Right lobe of liver (tissue), 6 donors: Measurements from ENCODE around the gene TSPY1. TPM values are rescaled to one million over a fixed set of nuclear protein-coding genes. Genes with fewer than 3 reads are reported as not detected.
"Not testable (repeated sequence)": the region's sequence is repeated elsewhere in the genome, so short reads cannot be mapped to it uniquely, and the experiment has no call there.

Experiments used
- ATAC-seq, 4 donors: fragments of 200-7000 bp; cut with Tn5 transposase; one replicate each; pipeline ENCODE4 v1.9.1; 2020; ENCODE audit warnings: mild to moderate bottlenecking in 4 of 4, moderate library complexity in 4 of 4
- DNase-seq, 3 donors: peaks; one replicate each; pipeline ENCODE4 v3.0.0-alpha.2; 2020
- H3K27ac ChIP-seq, 3 donors: fragments of 200-600 bp; one replicate each; pipeline ENCODE4 v1.8.0; 2022
- H3K27me3 ChIP-seq, 2 donors: fragments of 200-600 bp; one replicate each; pipeline ENCODE4 v1.8.0; 2022
- H3K36me3 ChIP-seq, 4 donors: fragments of 200-600 bp; sonication (generic) in 1 of 4; one replicate each; pipeline versions ENCODE4 v1.5.1 to v1.8.0; 2017 to 2022; ENCODE audit warnings: control low read depth in 1 of 4
- H3K4me1 ChIP-seq, 4 donors: fragments of 200-600 bp; sonication (generic) in 1 of 4; one replicate each; pipeline versions ENCODE4 v1.5.1 to v1.8.0; 2017 to 2022; ENCODE audit warnings: control low read depth in 1 of 4
- H3K4me3 ChIP-seq, 3 donors: fragments of 200-600 bp; one replicate each; pipeline ENCODE4 v1.8.0; 2022
- H3K9me3 ChIP-seq, 4 donors: fragments of 200-600 bp; sonication (generic) in 1 of 4; one replicate each; pipeline versions ENCODE4 v1.5.1 to v1.8.0; 2017 to 2022; ENCODE audit warnings: control low read depth in 1 of 4
- WGBS: methylation state at CpG from one replicate; pipeline ENCODE4 v1.1.6; 2018; ENCODE audit warnings: low coverage, low lambda C conversion rate; ENCODE audit not compliant: insufficient coverage; ENCODE audit errors: missing lambda C conversion rate; 5-methylcytosine and 5-hydroxymethylcytosine counted together
- intact Hi-C, 2 donors: fragments of 100-400 bp; cut with DNase I; formaldehyde crosslinking; loops; one replicate each; pipeline versions ENCODE4 v1.11.2 to v1.14.1; 2022
- long read RNA-seq: library from polyadenylated mRNA; unstranded; transcript quantifications from one replicate; pipeline ENCODE4 v2.0.0, GENCODE V29; 2019
- total RNA-seq, 6 experiments: library from RNA; depleted of rRNA in 2 of 6; stranded (reverse); fragments of >200 nt in 2 of 6; fragmentation: NEBNext Ultra II Directional in 3 of 6; extraction: Animal tissue kit (Norgen Biotek cat#: 25700) in 3 of 6; gene quantifications; one replicate each; pipeline versions ENCODE4 v1.1.0 to v1.2.4, GENCODE V29; 2016 to 2023
- donor health status: DM: no; HTN: yes; CAD: no.
- donor health status: DM: no; HTN: no; CAD: no.
- donor health status: DM: no; HTN: no; CAD: no.
- donor health status: DM: no; HTN: yes; CAD: no.
- donor health status: DM: no; HTN: yes; CAD: no.

TSPY1 gene, protein sequence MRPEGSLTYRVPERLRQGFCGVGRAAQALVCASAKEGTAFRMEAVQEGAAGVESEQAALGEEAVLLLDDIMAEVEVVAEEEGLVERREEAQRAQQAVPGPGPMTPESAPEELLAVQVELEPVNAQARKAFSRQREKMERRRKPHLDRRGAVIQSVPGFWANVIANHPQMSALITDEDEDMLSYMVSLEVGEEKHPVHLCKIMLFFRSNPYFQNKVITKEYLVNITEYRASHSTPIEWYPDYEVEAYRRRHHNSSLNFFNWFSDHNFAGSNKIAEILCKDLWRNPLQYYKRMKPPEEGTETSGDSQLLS
- not detected for total RNA-seq
- long read RNA-seq, result 0 reads

DNA sequence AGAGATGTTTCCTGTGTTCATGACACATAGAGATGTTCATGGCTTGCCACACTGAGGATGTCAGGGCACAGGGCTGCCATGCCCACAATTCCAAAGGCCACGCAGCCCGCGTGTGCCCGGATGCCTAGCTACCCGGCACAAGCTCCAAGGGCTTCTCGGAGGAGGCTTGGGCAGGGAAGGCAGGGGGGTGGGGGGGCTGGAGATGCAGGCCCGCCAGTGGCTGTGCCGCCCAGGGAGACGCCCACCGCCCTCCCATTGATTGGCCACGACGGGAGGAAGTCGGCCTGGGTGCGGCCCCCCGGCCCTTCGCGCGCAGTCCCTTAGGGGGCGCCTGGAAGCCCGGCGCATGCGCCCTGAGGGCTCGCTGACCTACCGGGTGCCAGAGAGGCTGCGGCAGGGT is at the start of gene TSPY1:
TSPY1 (plus strand) TSS at position 301 of the 400 bp plus-strand sequence; CDS start at position 347, 46 bp downstream.
- H3K9me3 ChIP-seq, H3K4me3 ChIP-seq, H3K27me3 ChIP-seq, intact Hi-C loops, H3K4me1 ChIP-seq, ATAC-seq, H3K36me3 ChIP-seq, H3K27ac ChIP-seq, DNase-seq: not testable (repeated sequence)
- WGBS, result no CpG with 5 or more reads among the region's 25 CpGs

GRCh38 chrY:9486967-9487366 is 20.2 kb downstream of the TSPY1 start, which contains the start of gene TSPY9:
Gene TSPY9, plus strand, starts transcription at chrY:9487267. Its CDS starts 46 bp downstream, at chrY:9487313.
- H3K27ac ChIP-seq, H3K9me3 ChIP-seq, H3K36me3 ChIP-seq, intact Hi-C loops, H3K4me3 ChIP-seq, H3K4me1 ChIP-seq, H3K27me3 ChIP-seq, DNase-seq, ATAC-seq: not testable (repeated sequence)
- no CpG with 5 or more reads among the region's 26 CpGs for WGBS

DNA sequence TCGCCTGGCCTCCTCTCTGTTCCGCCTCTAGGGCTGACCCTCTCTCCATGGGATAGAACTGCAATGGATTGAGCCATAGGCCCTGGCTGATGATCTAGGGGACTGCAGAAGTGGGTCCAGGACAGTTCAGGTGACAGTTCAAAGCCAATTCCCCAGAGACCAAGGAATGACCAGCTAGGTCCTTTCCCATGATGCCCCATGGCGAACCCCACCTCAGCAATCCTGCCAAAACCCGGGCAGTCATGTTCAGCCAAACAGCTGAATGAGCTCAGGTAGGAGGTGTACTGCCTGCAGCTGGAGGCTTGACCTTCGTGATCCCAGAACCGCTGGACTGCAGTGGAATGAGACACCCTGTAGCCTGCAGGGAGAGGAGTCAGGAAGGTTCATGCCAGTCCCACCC is 37.6 kb downstream of the TSPY1 start:
- H3K36me3 ChIP-seq, H3K4me1 ChIP-seq, DNase-seq, ATAC-seq, intact Hi-C loops, H3K27ac ChIP-seq, H3K9me3 ChIP-seq, H3K4me3 ChIP-seq, H3K27me3 ChIP-seq: not testable (repeated sequence)
- no CpG with 5 or more reads among the region's 6 CpGs for WGBS

DNA sequence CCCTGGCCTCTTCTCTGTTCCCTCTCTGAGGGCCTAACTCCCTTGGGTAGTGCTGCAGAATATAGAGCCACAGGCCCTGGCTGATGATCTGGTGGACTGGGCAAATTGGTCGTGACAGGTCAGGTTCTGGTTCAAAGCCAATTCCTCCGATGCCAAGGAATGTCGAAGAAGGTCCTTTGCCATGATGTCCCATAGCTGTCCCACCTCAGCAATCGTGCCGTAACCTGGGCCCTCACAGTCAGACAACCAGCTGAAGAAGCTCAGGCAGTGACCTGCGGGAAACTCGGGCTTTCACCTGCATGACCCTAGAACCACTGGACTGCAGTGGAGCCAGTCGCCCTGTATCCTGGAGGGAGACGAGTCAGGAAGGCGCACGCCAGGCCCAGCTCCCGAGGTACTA is 49.5 kb downstream of the TSPY1 start:
- not testable (repeated sequence) for DNase-seq

More for the DNA sequence above, 49.5 kb downstream of the TSPY1 start:
- H3K27ac ChIP-seq, H3K4me3 ChIP-seq, H3K4me1 ChIP-seq, H3K9me3 ChIP-seq, H3K36me3 ChIP-seq, ATAC-seq, intact Hi-C loops, H3K27me3 ChIP-seq: not testable (repeated sequence)
- no CpG with 5 or more reads among the region's 12 CpGs for WGBS

Other genes starting within 250 kb of the TSPY1 start
- gene TSPY4, start 129.5 kb upstream of the TSPY1 start, total RNA-seq, result not detected
- not detected for gene TSPY8, start 109.2 kb upstream of the TSPY1 start, total RNA-seq
- gene TSPY3, start 68.5 kb upstream of the TSPY1 start, total RNA-seq, result not detected
- gene TSPY9, start 20.3 kb downstream of the TSPY1 start, total RNA-seq, result not detected
- not detected for gene TSPY10, start 60.9 kb downstream of the TSPY1 start, total RNA-seq